PC-3 (cell line): ENCODE measurements around the gene TPH2.

Experiments
- EZH2 ChIP-seq: fragments of 300-600 bp; sonication (generic); IDR thresholded peaks from one replicate; pipeline ENCODE4 v1.6.1; 2017; ENCODE audit warnings: antibody characterized with exemption, mild to moderate bottlenecking, low read length; ENCODE audit not compliant: unreplicated experiment
- TF ChIP-seq, protein P1 (sequence below): fragments of 300-600 bp; sonication (generic); conservative IDR thresholded peaks from 2 replicates; pipeline ENCODE4 v1.5.1; 2017; ENCODE audit warnings: antibody characterized with exemption, low read depth, mild to moderate bottlenecking, low read length

GRCh38 chr12:71972441-71973074, 33.9 kb downstream of the TPH2 start:
- TF ChIP-seq, protein P1, sequence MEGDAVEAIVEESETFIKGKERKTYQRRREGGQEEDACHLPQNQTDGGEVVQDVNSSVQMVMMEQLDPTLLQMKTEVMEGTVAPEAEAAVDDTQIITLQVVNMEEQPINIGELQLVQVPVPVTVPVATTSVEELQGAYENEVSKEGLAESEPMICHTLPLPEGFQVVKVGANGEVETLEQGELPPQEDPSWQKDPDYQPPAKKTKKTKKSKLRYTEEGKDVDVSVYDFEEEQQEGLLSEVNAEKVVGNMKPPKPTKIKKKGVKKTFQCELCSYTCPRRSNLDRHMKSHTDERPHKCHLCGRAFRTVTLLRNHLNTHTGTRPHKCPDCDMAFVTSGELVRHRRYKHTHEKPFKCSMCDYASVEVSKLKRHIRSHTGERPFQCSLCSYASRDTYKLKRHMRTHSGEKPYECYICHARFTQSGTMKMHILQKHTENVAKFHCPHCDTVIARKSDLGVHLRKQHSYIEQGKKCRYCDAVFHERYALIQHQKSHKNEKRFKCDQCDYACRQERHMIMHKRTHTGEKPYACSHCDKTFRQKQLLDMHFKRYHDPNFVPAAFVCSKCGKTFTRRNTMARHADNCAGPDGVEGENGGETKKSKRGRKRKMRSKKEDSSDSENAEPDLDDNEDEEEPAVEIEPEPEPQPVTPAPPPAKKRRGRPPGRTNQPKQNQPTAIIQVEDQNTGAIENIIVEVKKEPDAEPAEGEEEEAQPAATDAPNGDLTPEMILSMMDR, result no peak
- no peak for TF ChIP-seq EZH2
